Measurements from ENCODE around the gene ZSWIM6. TPM values are rescaled to one million over a fixed set of nuclear protein-coding genes. Genes with fewer than 3 reads are reported as not detected.
A peak's percentile ranks its signal among the peaks of the same experiment; 100 is the strongest.

ZSWIM6 gene
- total and polyA plus RNA-seq, 2 experiments from 2014 or later = 3.9 to 6.0 TPM

- Mint-ChIP-seq H3K9me3 (no peaks in the 10 kb centered on the region), H3K4me3 (no peak overlapping the region), H3K27ac (no peak overlapping the region), H3K4me1 (peaks cover 20% of the 10 kb centered on the region), H3K27me3 (ENCODE audit: insufficient read depth, low read depth, poor library complexity) (peaks cover 14% of the 10 kb centered on the region), H3K36me3 (ENCODE audit: low read depth) (no peaks in the 10 kb centered on the region)
- Histone ChIP-seq H3K27ac (ENCODE audit: low read depth) (no peak overlapping the region), H3K4me3 (no peak overlapping the region), H4K20me1 (replicated peaks; ENCODE audit: insufficient read depth) (no peaks in the 10 kb centered on the region), H2AFZ (peak overlapping the region; percentile 60), H3K79me2 (replicated peaks; ENCODE audit: insufficient read depth) (no peaks in the 10 kb centered on the region), H3K4me2 (no peak overlapping the region), H3K27me3 (ENCODE audit: insufficient read depth) (peaks cover 47% of the 10 kb centered on the region), H3K9me2 (ENCODE audit: insufficient read depth) (no peaks in the 10 kb centered on the region), H3F3A (replicated peaks; ENCODE audit: low read depth) (no peaks in the 10 kb centered on the region), H3K36me3 (ENCODE audit: insufficient read depth) (no peaks in the 10 kb centered on the region), H3K4me1 (ENCODE audit: insufficient read depth) (no peaks in the 10 kb centered on the region; the same call in 1 of the 2 replicates)
- TF ChIP-seq EZH2 (IDR thresholded peaks at IDR 0.05; ENCODE audit: low read depth, unreplicated experiment) (no peak), POLR2AphosphoS5 (IDR thresholded peaks at IDR 0.05; ENCODE audit: low read depth) (no peak), CREB1 (CRISPR knock-in tag; IDR thresholded peaks at IDR 0.05; ENCODE audit: low read depth) (no peak), ZNF462 (CRISPR knock-in tag; IDR thresholded peaks at IDR 0.05) (no peak), ETS1 (IDR thresholded peaks at IDR 0.05) (no peak), ZNF114 (CRISPR knock-in tag; IDR thresholded peaks at IDR 0.05) (no peak), STAT1 (IDR thresholded peaks at IDR 0.05; ENCODE audit: unreplicated experiment) (no peak), ZNF331 (CRISPR knock-in tag; IDR thresholded peaks at IDR 0.05; ENCODE audit: low read depth) (no peak)
- ATAC-seq (no peak), DNase-seq (ENCODE audit: low spot score) (no peak)
These were observed 23.3 kb upstream of the ZSWIM6 start for GRCh38 chr5:61308712-61309111.

All from GM23338 (cell line).